DMS153 treated with DMSO at 0.1 percent for 48 hours (cell line): ENCODE measurements around the gene AZI2.

ENCODE experiments used
- DNase-seq: peaks from one replicate; lab custom pipeline; 2025; ENCODE audit not compliant: unreplicated experiment; lab: John Stamatoyannopoulos, UW

Gene AZI2

GRCh38 chr3:28308196-28308595, 40.4 kb downstream of the AZI2 start:
- no peak for DNase-seq

- no peak for DNase-seq
These were observed 46.9 kb downstream of the AZI2 start for GRCh38 chr3:28301688-28302087.

DNA sequence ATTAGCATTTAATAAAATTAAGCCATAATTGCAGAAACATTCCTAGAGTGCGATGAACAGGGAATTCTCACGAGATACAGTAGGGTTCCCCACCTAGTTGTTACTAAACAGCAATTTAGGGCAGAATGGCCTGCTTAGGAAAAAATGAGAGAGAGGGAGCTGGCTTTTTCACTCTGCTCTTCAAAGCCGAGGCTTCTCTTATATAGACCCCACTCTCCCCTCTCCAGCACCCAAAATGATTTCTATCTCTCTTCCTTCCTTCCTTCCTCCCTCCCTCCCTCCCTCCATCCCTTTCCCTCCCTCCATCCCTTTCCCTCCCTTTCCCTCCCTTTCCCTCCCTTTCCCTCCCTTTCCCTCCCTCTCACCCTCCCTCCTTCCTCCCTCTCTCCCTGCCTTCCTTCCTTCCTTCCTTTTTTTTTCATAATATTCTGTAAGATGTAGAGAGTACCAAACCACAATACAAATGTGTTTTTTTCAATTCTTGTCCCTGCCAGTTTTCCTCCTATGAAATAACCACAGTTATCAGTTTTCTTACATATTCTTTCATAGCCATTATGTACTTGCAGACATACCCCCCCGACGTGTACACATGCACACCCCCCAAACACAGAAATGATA, 48.2 kb downstream of the AZI2 start:
- DNase-seq, result no peak

DNA sequence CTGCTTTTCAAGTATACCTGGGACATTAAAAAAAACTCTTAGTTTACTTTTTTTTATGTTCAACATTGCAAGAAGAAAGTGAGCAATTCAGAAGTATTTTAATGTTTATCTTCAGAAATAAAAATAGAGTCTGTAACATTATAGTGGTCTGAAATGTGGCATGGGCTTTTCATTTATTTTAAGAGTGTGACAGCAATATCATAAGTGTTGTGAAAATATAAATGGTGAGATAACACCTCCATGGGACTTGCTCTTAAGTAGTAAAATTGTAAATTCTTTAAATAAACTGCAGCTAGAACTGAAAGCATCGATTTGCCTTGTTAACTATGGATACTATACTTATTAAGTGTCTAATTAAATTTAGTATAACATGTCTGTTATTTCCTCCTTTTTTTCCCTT, 48.9 kb downstream of the AZI2 start:
- no peak for DNase-seq

- no peak for DNase-seq
These were observed 52.6 kb downstream of the AZI2 start for GRCh38 chr3:28295898-28296490.

GRCh38 chr3:28294667-28295413, 53.8 kb downstream of the AZI2 start:
- no peak for DNase-seq

GRCh38 chr3:28292622-28293021, 56.0 kb downstream of the AZI2 start:
- DNase-seq, result no peak

DNA sequence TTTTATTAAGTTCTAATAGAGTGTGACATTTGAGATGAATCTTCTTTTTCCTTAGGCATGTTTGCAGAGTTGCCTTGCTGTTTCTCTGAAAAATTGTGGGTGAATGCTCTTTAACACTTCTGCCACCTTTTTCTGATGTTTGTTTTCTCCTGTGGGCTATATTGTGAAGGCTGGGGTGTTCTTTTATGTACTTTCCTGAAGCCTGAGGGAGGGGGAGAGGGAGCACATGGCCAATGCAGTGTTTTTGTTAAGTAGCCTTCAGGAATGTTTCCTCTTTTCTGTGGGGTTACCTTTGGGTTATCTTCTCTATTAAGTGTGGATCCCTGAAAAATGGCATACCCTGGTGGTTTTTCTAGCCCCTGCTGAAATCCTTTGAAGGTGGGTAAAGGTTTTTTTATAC, 57.0 kb downstream of the AZI2 start:
- DNase-seq, result no peak

GRCh38 chr3:28290863-28291300, 57.7 kb downstream of the AZI2 start:
- no peak for DNase-seq

GRCh38 chr3:28287046-28287445, 61.6 kb downstream of the AZI2 start:
- DNase-seq, result no peak

- peak; percentile 20 for DNase-seq
These were observed 62.0 kb downstream of the AZI2 start for GRCh38 chr3:28286595-28286994.

DNA sequence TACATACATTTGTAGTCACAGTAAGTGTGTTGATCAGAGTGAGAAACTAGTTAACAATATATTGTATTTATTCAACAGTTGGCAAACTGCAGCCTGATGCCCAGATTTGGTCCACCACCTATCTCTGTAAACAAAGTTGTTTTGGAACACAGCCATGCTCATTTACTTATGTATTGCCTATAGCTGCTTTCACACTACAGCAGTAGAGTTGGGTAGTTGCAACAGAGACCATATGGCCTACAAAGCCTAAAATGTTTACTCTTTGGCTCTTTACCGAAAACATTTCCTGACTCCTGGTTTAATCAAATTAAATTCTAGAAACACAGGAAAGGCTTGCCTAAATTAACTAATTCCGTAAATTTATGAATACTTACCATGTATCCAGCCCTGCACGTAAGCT, 67.8 kb downstream of the AZI2 start:
- DNase-seq, result no peak

DNA sequence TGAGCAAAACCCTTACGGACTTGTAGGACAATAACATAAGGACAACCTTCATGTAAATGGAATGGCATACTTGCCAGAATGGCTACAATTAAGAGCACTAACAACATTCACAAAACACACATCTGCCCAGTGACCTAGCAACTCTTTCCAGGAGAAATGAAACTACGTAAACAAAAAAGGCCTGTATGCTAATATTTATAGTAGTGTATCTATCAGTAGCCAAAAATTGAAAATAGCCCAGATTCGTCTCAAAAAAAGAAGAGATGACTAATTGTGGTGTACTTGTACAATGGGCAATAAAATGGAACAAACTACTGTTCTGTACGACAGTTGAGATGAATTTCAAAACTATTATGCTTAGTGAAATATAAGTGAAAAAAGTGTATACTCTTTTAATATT, 68.9 kb downstream of the AZI2 start:
- no peak for DNase-seq

DNA sequence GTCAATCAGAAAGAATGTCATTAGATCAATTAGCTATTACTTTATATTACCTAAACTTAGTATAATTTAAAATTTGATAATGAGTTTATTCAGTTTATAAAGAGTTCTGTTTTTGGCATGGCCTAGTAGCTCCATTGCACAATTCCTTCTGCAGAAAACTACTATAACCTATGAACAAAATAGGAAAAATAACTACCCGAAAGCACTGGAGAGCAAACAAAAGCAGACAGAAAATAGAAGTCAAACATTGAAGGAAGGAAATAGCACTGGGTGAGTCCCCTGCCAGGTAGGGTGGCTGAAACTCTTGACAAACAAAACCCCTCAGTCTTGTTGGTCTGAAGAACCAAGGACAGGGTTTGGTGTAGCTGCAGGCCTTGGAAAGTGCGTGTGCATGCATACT, 69.7 kb downstream of the AZI2 start:
- DNase-seq, result no peak

DNA sequence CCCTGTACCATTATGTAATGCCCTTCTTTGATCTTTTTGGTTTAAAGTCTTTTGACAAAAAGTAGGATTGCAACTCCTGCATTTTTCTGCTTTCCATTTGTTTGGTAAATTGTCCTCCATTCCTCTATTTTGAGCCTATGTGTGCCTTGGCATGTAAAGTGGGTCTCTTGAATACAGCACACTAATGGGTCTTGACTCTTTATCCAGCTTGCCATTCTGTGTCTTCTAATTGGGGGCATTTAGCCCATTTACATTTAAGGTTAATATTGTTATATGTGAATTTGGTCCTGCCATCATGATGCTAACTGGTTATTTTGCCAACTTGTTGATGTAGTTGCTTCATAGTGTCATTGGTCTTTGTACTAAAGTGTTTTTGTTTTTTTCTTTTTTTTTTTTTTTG, 74.8 kb downstream of the AZI2 start:
- DNase-seq, result no peak
